Measurements from ENCODE around the gene ANKRD18A.

Gene ANKRD18A

DNA sequence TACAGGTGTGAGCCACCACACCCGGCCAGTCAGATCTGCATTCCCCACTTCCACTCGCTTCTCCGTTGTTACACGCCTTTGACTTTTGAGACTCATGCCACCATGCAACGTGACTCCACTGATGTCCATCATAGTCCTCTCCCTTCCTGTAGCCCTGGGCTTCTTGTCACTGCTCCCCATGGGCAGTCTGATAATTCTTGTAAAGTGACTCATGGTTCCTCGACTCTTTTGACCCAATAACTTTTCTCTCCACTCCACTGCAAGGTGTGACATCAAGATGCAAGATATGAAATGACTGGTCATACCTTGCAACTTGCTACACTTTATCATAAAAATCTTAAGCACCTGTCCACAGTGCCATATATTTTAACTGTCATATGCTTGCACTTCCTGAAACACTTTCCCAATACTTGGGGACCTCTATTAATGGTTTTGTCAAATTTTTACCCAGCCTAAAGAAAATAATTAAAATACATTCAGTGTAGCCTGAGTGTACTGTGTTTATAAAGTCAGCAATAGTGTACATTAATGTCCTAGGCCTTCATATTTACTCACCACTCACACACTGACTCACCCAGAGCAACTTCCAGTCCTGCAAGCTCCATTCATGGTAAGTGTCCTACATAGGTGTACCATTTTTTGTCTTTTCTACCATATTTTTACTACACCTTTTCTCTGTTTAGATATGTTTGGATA, 18.6 kb upstream of the ANKRD18A start:
- H3K4me1 ChIP-seq: no peaks in the 10 kb centered on the region
- DNase-seq: no peak
- no peak for TF ChIP-seq CTCF (IDR thresholded peaks at IDR 0.05; ENCODE audit: low read depth, low read length)
- no peaks in the 10 kb centered on the region for H3K36me3 ChIP-seq
- H3K27me3 ChIP-seq: peaks cover 13% of the 10 kb centered on the region
- no peak overlapping the region for H3K4me3 ChIP-seq (ENCODE audit: low read depth, low read length)
- no peaks in the 10 kb centered on the region for H3K9me3 ChIP-seq

DNA sequence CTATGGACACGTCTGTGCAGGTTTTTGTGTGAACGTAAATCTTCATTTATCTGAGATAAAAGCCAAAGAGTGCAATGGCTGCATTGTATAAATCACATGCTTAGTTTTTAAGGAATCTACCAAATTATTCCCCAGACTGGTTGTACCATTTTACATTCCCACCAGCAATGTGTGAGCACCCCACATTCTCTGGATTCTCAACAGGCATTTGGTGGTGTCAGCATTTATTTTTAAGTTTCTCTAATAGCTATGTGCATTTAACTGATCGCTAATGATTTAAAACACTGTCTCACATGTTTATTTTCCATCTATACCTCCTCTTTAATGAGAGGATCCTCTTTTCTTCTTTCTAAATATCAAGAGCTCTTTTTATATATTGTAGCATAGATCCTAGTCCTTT, 13.9 kb upstream of the ANKRD18A start:
- no peak for TF ChIP-seq CTCF (IDR thresholded peaks at IDR 0.05; ENCODE audit: low read depth, low read length)
- Histone ChIP-seq H3K4me3 (ENCODE audit: low read depth, low read length) (no peak overlapping the region), H3K36me3 (no peaks in the 10 kb centered on the region), H3K27me3 (peaks cover 22% of the 10 kb centered on the region), H3K4me1 (no peaks in the 10 kb centered on the region), H3K9me3 (no peaks in the 10 kb centered on the region)
- no peak for DNase-seq

DNA sequence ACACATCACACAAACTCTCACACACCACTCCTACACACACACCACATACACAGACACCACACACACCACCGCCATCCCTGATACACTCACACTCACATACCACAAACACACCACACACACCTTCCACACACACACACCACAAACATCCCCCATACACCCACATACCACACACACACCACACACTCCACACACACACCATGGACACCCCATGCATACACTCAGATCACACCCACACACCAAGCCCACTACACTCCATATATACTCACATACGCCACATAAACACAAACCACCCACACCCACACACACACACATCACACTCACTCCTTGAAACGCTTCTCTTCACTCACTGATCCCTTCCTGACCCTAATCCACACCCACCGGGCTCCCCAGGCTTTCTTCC, 9.1 kb upstream of the ANKRD18A start:
- H3K9me3 ChIP-seq: no peaks in the 10 kb centered on the region
- DNase-seq: no peak

GRCh38 chr9:38626006-38626405, 5.6 kb upstream of the ANKRD18A start:
- peaks cover 4% of the 10 kb centered on the region; the same call in 1 of the 2 replicates for H3K4me1 ChIP-seq
- DNase-seq: no peak
- no peaks in the 10 kb centered on the region for H3K36me3 ChIP-seq
- H3K4me3 ChIP-seq (ENCODE audit: low read depth, low read length): no peak overlapping the region
- TF ChIP-seq CTCF (IDR thresholded peaks at IDR 0.05; ENCODE audit: low read depth, low read length): no peak
- H3K27me3 ChIP-seq: peaks cover 41% of the 10 kb centered on the region
- H3K9me3 ChIP-seq: no peaks in the 10 kb centered on the region

More for the DNA sequence above, 9.1 kb upstream of the ANKRD18A start:
- Histone ChIP-seq H3K4me1 (no peaks in the 10 kb centered on the region), H3K27me3 (peaks cover 22% of the 10 kb centered on the region), H3K4me3 (ENCODE audit: low read depth, low read length) (no peak overlapping the region), H3K36me3 (no peaks in the 10 kb centered on the region)
- no peak for TF ChIP-seq CTCF (IDR thresholded peaks at IDR 0.05; ENCODE audit: low read depth, low read length)

DNA sequence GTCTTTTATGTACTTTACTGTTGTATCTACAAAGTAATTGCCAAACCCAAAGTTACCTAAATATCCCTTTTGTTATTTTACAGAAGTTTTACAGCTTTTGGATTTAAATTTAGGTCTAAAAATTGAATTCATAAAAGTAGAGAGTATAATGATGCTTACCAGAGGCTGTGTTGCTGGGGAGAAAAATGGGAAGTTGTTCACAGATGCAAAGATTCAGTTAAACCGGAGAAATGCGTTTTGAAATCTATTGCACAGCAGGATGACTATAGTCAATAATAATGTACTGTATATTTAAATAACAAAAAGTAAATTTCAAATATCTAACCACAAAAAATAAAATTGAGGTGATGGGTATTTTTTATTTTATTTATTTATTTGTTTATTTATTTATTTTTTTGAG, 2.6 kb upstream of the ANKRD18A start:
- Histone ChIP-seq H3K4me3 (ENCODE audit: low read depth, low read length) (no peak overlapping the region), H3K36me3 (no peaks in the 10 kb centered on the region), H3K27me3 (peaks cover 66% of the 10 kb centered on the region), H3K9me3 (no peaks in the 10 kb centered on the region), H3K4me1 (peaks cover 4% of the 10 kb centered on the region; the same call in 1 of the 2 replicates)
- DNase-seq: no peak
- no peak for TF ChIP-seq CTCF (IDR thresholded peaks at IDR 0.05; ENCODE audit: low read depth, low read length)

- Histone ChIP-seq H3K4me1 (peaks cover 4% of the 10 kb centered on the region; the same call in 1 of the 2 replicates), H3K4me3 (ENCODE audit: low read depth, low read length) (peak overlapping the region; percentile 23; the same call in 1 of the 2 replicates), H3K9me3 (no peaks in the 10 kb centered on the region), H3K36me3 (no peaks in the 10 kb centered on the region), H3K27me3 (peaks cover 72% of the 10 kb centered on the region)
- TF ChIP-seq CTCF (IDR thresholded peaks at IDR 0.05; ENCODE audit: low read depth, low read length): no peak
- DNase-seq: peak; percentile 27
Measured at GRCh38 chr9:38622288-38622674, 1.9 kb upstream of the ANKRD18A start.
